Breast epithelium (tissue), 4 donors: ENCODE data around the gene IRF6. TPM values are rescaled to one million over a fixed set of nuclear protein-coding genes. Genes with fewer than 3 reads are reported as not detected.

ENCODE experiments used
- DNase-seq, 2 donors: peaks; one replicate each; pipeline ENCODE4 v3.0.0-alpha.2; 2019; ENCODE audit warnings: low spot score in 2 of 2
- H3K27ac ChIP-seq, 2 donors: fragments of 200-600 bp; sonication (generic) in 1 of 2; one replicate each; pipeline ENCODE4 v1.5.1; 2016 to 2019; ENCODE audit warnings: mild to moderate bottlenecking in 1 of 2
- H3K27me3 ChIP-seq, 2 donors: fragments of 200-600 bp; sonication (generic) in 1 of 2; one replicate each; pipeline versions ENCODE4 v1.5.1 to v1.6.0; 2017 to 2019; ENCODE audit warnings: control low read depth in 1 of 2, mild to moderate bottlenecking in 1 of 2
- H3K36me3 ChIP-seq: fragments of 200-600 bp; one replicate; pipeline ENCODE4 v1.5.1; 2019
- H3K4me1 ChIP-seq, 2 donors: fragments of 200-600 bp; sonication (generic); one replicate each; pipeline ENCODE4 v1.5.1; 2016 to 2019; ENCODE audit warnings: control low read depth in 1 of 2
- H3K4me3 ChIP-seq, 3 donors: fragments of 200-600 bp; sonication (generic); 1 replicate in 2 of 3; 2 replicates in 1 of 3; pipeline ENCODE4 v1.5.1; 2016 to 2019; ENCODE audit warnings: mild to moderate bottlenecking in 3 of 3, moderate library complexity in 2 of 3
- H3K9me3 ChIP-seq, 2 donors: fragments of 200-600 bp; sonication (generic) in 1 of 2; one replicate each; pipeline ENCODE4 v1.5.1; 2016 to 2019; ENCODE audit warnings: control low read depth in 1 of 2
- POLR2A ChIP-seq: fragments of 450-650 bp; IDR thresholded peaks from one replicate; pipeline ENCODE4 v1.6.1; 2016; ENCODE audit warnings: antibody characterized with exemption, mild to moderate bottlenecking, moderate library complexity
- POLR2AphosphoS5 ChIP-seq, 3 donors: sonication (generic); formaldehyde crosslinking; IDR thresholded peaks; one replicate each; pipeline ENCODE4 v1.6.1; 2017; ENCODE audit warnings: antibody characterized with exemption in 3 of 3
- intact Hi-C: fragments of 100-400 bp; cut with DNase I; formaldehyde crosslinking; loops from one replicate; pipeline ENCODE4 v1.15.1; 2023; ENCODE audit warnings: low total_unique reads
- total RNA-seq, 3 donors: library from RNA; depleted of rRNA; stranded (reverse); fragments of >200 nt; gene quantifications; one replicate each; pipeline ENCODE4 v1.1.0, GENCODE V29; 2016
- TF ChIP-seq, protein P1 (sequence below), 3 donors: fragments of 450-650 bp; IDR thresholded peaks; one replicate each; pipeline ENCODE4 v1.5.1; 2016 to 2017; ENCODE audit warnings: antibody characterized with exemption in 3 of 3, mild to moderate bottlenecking in 3 of 3, moderate library complexity in 3 of 3

IRF6 gene
- total RNA-seq, 3 donors from 2014 or later: 1.9 to 81.8 (median 42.9) TPM

DNA sequence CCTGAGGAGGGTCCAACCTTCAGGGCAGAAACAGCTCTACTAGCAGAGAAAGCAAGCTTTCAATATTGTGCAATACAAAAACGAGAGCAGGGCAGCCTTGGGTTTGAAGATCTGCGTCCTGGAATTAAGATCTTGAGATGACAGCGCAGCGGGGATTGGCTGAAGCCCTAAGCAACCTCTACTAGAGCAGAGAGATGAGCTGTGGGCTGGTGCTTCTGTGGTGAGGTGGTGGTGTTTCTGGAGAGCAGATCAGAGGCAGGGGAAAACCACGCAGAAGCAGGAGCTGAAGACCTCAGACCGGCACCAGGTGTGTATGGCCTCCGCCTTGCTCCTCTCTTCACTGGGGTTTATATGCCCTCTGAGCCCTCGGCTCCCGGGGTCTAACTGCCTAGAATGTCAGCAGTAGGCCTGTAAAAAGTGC is 37.6 kb downstream of the IRF6 start:
- intact Hi-C loops: no loop called here
- TF ChIP-seq, protein P1, sequence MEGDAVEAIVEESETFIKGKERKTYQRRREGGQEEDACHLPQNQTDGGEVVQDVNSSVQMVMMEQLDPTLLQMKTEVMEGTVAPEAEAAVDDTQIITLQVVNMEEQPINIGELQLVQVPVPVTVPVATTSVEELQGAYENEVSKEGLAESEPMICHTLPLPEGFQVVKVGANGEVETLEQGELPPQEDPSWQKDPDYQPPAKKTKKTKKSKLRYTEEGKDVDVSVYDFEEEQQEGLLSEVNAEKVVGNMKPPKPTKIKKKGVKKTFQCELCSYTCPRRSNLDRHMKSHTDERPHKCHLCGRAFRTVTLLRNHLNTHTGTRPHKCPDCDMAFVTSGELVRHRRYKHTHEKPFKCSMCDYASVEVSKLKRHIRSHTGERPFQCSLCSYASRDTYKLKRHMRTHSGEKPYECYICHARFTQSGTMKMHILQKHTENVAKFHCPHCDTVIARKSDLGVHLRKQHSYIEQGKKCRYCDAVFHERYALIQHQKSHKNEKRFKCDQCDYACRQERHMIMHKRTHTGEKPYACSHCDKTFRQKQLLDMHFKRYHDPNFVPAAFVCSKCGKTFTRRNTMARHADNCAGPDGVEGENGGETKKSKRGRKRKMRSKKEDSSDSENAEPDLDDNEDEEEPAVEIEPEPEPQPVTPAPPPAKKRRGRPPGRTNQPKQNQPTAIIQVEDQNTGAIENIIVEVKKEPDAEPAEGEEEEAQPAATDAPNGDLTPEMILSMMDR (IDR thresholded peaks at IDR 0.05): no peak
- TF ChIP-seq POLR2AphosphoS5 (IDR thresholded peaks at IDR 0.05) (no peak), POLR2A (no peak)
- no peak for DNase-seq
- Histone ChIP-seq H3K9me3 (no peaks in the 10 kb centered on the region), H3K27me3 (no peaks in the 10 kb centered on the region), H3K4me1 (peaks cover 0 to 8% of the 10 kb centered on the region in 2 donors), H3K4me3 (peak overlapping the region in 1 of 3 donors; percentile 14), H3K27ac (peak overlapping the region; percentile 77 to 84), H3K36me3 (no peaks in the 10 kb centered on the region)

- H3K27ac ChIP-seq: peak overlapping the region in 1 of 2 donors; percentile 77
- TF ChIP-seq POLR2AphosphoS5 (IDR thresholded peaks at IDR 0.05): no peak
- TF ChIP-seq POLR2A: no peak
- TF ChIP-seq, protein P1 (IDR thresholded peaks at IDR 0.05): no peak
- H3K4me3 ChIP-seq: no peak overlapping the region
These were observed 38.2 kb downstream of the IRF6 start for GRCh38 chr1:209767706-209768105.

DNA sequence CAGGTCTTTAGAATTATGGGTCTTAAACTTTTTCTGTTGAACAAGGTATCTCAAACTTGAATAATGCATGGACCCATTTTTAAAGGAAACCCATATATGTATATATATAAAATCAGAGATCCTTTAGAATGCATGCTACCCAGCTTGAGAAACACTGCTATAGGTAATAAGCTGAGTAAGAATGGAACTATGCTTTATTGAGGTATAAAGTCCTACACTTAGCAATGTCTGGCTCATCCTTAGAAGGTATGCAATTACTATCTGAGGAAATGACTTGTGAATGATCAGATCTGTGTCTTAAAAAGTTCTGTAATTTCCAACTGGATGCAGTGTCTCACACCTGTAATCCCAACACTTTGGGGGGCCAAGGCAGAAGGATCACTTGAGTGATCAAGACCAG is 38.8 kb downstream of the IRF6 start:
- H3K27me3 ChIP-seq: no peaks in the 10 kb centered on the region
- DNase-seq: no peak
- intact Hi-C loops: no loop called here
- H3K4me1 ChIP-seq: peaks cover 0 to 8% of the 10 kb centered on the region in 2 donors
- no peak overlapping the region for H3K27ac ChIP-seq
- no peaks in the 10 kb centered on the region for H3K9me3 ChIP-seq
- TF ChIP-seq POLR2AphosphoS5 (IDR thresholded peaks at IDR 0.05) (no peak), POLR2A (no peak)
- TF ChIP-seq, protein P1 (IDR thresholded peaks at IDR 0.05): no peak
- no peak overlapping the region for H3K4me3 ChIP-seq
- H3K36me3 ChIP-seq: no peaks in the 10 kb centered on the region

More at GRCh38 chr1:209767706-209768105, 38.2 kb downstream of the IRF6 start:
- H3K27me3 ChIP-seq: no peaks in the 10 kb centered on the region
- intact Hi-C loops: no loop called here
- DNase-seq: no peak
- H3K9me3 ChIP-seq: no peaks in the 10 kb centered on the region
- peaks cover 0 to 8% of the 10 kb centered on the region in 2 donors for H3K4me1 ChIP-seq
- no peaks in the 10 kb centered on the region for H3K36me3 ChIP-seq

GRCh38 chr1:209766051-209766450 is 39.9 kb downstream of the IRF6 start:
- Histone ChIP-seq H3K27ac (no peak overlapping the region), H3K4me3 (no peak overlapping the region), H3K9me3 (no peaks in the 10 kb centered on the region), H3K4me1 (peaks cover 0 to 8% of the 10 kb centered on the region in 2 donors), H3K27me3 (no peaks in the 10 kb centered on the region), H3K36me3 (no peaks in the 10 kb centered on the region)
- no peak for DNase-seq
- intact Hi-C loops: no loop called here
- no peak for TF ChIP-seq POLR2A
- TF ChIP-seq, protein P1 (IDR thresholded peaks at IDR 0.05): no peak

DNA sequence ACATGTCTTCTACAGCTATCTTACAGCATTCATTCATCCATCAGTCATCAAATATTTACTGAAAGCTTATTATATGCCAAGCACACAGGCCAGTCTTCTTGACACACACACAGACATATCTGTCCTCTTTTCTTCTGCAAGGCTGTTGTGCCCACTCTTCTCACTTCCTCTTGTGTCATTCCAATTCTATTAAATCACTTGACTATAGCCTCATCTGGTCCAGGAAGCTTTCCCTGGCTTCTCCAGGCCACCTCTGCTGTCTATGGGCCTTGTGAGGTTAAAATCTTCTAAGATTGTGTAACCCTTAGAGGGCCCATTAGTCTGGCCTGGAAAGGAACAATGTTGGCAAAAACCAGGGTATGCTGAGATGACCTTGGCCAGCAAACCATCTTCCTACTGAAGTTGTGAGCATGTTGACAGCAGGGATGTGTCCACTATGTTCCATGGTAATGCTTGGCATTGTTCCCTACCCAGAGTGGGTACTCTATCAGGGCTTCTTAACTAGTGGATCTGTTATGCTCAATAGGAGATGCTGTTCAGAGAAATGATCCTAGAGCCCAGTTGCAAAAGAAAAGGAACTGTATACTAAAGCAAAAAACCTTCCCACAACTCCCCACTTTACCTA is 44.8 kb downstream of the IRF6 start:
- Histone ChIP-seq H3K9me3 (no peaks in the 10 kb centered on the region), H3K27me3 (no peaks in the 10 kb centered on the region), H3K4me3 (no peak overlapping the region), H3K27ac (no peak overlapping the region), H3K36me3 (no peaks in the 10 kb centered on the region), H3K4me1 (no peaks in the 10 kb centered on the region)
- TF ChIP-seq POLR2AphosphoS5 (IDR thresholded peaks at IDR 0.05) (no peak), POLR2A (no peak)
- TF ChIP-seq, protein P1 (IDR thresholded peaks at IDR 0.05): no peak
- intact Hi-C loops: no loop called here
- no peak for DNase-seq
